HEK293 (cell line): Measurements from ENCODE around the gene ZNF593.

Experiments
- BCL11B ChIP-seq: fragments of 450-650 bp; formaldehyde crosslinking; IDR thresholded peaks from 2 replicates; pipeline ENCODE4 v1.5.1; 2016; ENCODE audit warnings: low read depth, missing biosample characterization, missing genetic modification characterization
- GFI1B ChIP-seq: fragments of 450-650 bp; formaldehyde crosslinking; IDR thresholded peaks from 2 replicates; pipeline ENCODE4 v1.5.1; 2016; ENCODE audit warnings: missing biosample characterization, missing genetic modification characterization
- HIC1 ChIP-seq: fragments of 450-650 bp; formaldehyde crosslinking; IDR thresholded peaks from 2 replicates; pipeline ENCODE4 v1.5.1; 2016; ENCODE audit warnings: missing biosample characterization, missing genetic modification characterization
- HOXA7 ChIP-seq: sonication (generic); formaldehyde crosslinking; IDR thresholded peaks from 2 replicates; pipeline ENCODE4 v1.8.1; 2022; ENCODE audit warnings: missing genetic modification reagents, borderline replicate concordance
- INSM2 ChIP-seq: fragments of 450-650 bp; formaldehyde crosslinking; IDR thresholded peaks from 2 replicates; pipeline ENCODE4 v1.5.1; 2016; ENCODE audit warnings: missing biosample characterization, missing genetic modification characterization
- KLF1 ChIP-seq: fragments of 450-650 bp; formaldehyde crosslinking; IDR thresholded peaks from 2 replicates; pipeline ENCODE4 v1.5.1; 2016; ENCODE audit warnings: missing biosample characterization, missing genetic modification characterization
- KLF17 ChIP-seq: fragments of 450-650 bp; formaldehyde crosslinking; IDR thresholded peaks from 2 replicates; pipeline ENCODE4 v1.5.1; 2016; ENCODE audit warnings: missing biosample characterization, missing genetic modification characterization
- MYNN ChIP-seq: fragments of 450-650 bp; formaldehyde crosslinking; IDR thresholded peaks from 2 replicates; pipeline ENCODE4 v1.5.1; 2016; ENCODE audit warnings: missing biosample characterization, missing genetic modification characterization, borderline replicate concordance
- OSR2 ChIP-seq: fragments of 450-650 bp; formaldehyde crosslinking; IDR thresholded peaks from 2 replicates; pipeline ENCODE4 v1.5.1; 2016; ENCODE audit warnings: missing biosample characterization, missing genetic modification characterization
- SCRT2 ChIP-seq: fragments of 450-650 bp; formaldehyde crosslinking; IDR thresholded peaks from 2 replicates; pipeline ENCODE4 v1.5.1; 2016; ENCODE audit warnings: missing biosample characterization, missing genetic modification characterization
- SP3 ChIP-seq: fragments of 450-650 bp; formaldehyde crosslinking; IDR thresholded peaks from 2 replicates; pipeline ENCODE4 v1.5.1; 2016; ENCODE audit warnings: missing biosample characterization, missing genetic modification characterization
- ZBTB10 ChIP-seq: fragments of 450-650 bp; formaldehyde crosslinking; IDR thresholded peaks from 2 replicates; pipeline ENCODE4 v1.5.1; 2016; ENCODE audit warnings: missing biosample characterization, missing genetic modification characterization
- ZBTB26 ChIP-seq: fragments of 450-650 bp; formaldehyde crosslinking; optimal IDR thresholded peaks from 2 replicates; pipeline ENCODE3; 2016; ENCODE audit warnings: missing biosample characterization, mild to moderate bottlenecking, missing genetic modification characterization
- ZBTB48 ChIP-seq: fragments of 450-650 bp; formaldehyde crosslinking; IDR thresholded peaks from 2 replicates; pipeline ENCODE4 v1.5.1; 2016; ENCODE audit warnings: missing biosample characterization, missing genetic modification characterization
- ZEB2 ChIP-seq: fragments of 450-650 bp; formaldehyde crosslinking; IDR thresholded peaks from 2 replicates; pipeline ENCODE4 v1.5.1; 2016; ENCODE audit warnings: missing biosample characterization, missing genetic modification characterization
- ZNF184 ChIP-seq: fragments of 450-650 bp; IDR thresholded peaks from 2 replicates; pipeline ENCODE4 v1.5.1; 2018; ENCODE audit warnings: missing biosample characterization, mild to moderate bottlenecking, missing genetic modification characterization
- ZNF2 ChIP-seq: fragments of 450-650 bp; formaldehyde crosslinking; IDR thresholded peaks from 2 replicates; pipeline ENCODE4 v1.5.1; 2016; ENCODE audit warnings: missing biosample characterization, missing genetic modification characterization
- ZNF214 ChIP-seq: fragments of 450-650 bp; formaldehyde crosslinking; IDR thresholded peaks from 2 replicates; pipeline ENCODE4 v1.5.1; 2017; ENCODE audit warnings: missing biosample characterization, mild to moderate bottlenecking, missing genetic modification characterization, borderline replicate concordance
- ZNF23 ChIP-seq: fragments of 450-650 bp; formaldehyde crosslinking; IDR thresholded peaks from 2 replicates; pipeline ENCODE4 v1.5.1; 2016; ENCODE audit warnings: missing biosample characterization, missing genetic modification characterization, borderline replicate concordance
- ZNF266 ChIP-seq: fragments of 450-650 bp; formaldehyde crosslinking; IDR thresholded peaks from 2 replicates; pipeline ENCODE4 v1.5.1; 2016; ENCODE audit warnings: missing biosample characterization, missing genetic modification characterization, low read depth
- ZNF335 ChIP-seq: fragments of 450-650 bp; formaldehyde crosslinking; conservative IDR thresholded peaks from 2 replicates; pipeline ENCODE4 v1.5.1; 2016; ENCODE audit warnings: missing biosample characterization, missing genetic modification characterization
- ZNF354C ChIP-seq: fragments of 450-650 bp; formaldehyde crosslinking; IDR thresholded peaks from 2 replicates; pipeline ENCODE4 v1.5.1; 2016; ENCODE audit warnings: missing biosample characterization, missing genetic modification characterization, low read depth, borderline replicate concordance
- ZNF426 ChIP-seq: fragments of 450-650 bp; formaldehyde crosslinking; IDR thresholded peaks from 2 replicates; pipeline ENCODE4 v1.5.1; 2017; ENCODE audit warnings: missing biosample characterization, missing genetic modification characterization, mild to moderate bottlenecking, inconsistent platforms, moderate library complexity
- ZNF510 ChIP-seq: fragments of 450-650 bp; formaldehyde crosslinking; IDR thresholded peaks from 2 replicates; pipeline ENCODE4 v1.5.1; 2018; ENCODE audit warnings: mild to moderate bottlenecking, missing genetic modification characterization, missing biosample characterization; ENCODE audit not compliant: insufficient replicate concordance
- ZNF560 ChIP-seq: fragments of 450-650 bp; formaldehyde crosslinking; IDR thresholded peaks from 2 replicates; pipeline ENCODE4 v1.5.1; 2017; ENCODE audit warnings: missing biosample characterization, missing genetic modification characterization, borderline replicate concordance
- ZNF561 ChIP-seq: fragments of 450-650 bp; IDR thresholded peaks from 2 replicates; pipeline ENCODE4 v1.5.1; 2018; ENCODE audit warnings: missing biosample characterization, missing genetic modification characterization, borderline replicate concordance
- ZNF677 ChIP-seq: fragments of 450-650 bp; IDR thresholded peaks from 2 replicates; pipeline ENCODE4 v1.5.0; 2018; ENCODE audit warnings: missing biosample characterization, mild to moderate bottlenecking, missing genetic modification characterization, moderate library complexity
- ZNF707 ChIP-seq: fragments of 450-650 bp; formaldehyde crosslinking; IDR thresholded peaks from 2 replicates; pipeline ENCODE4 v1.5.1; 2016; ENCODE audit warnings: missing biosample characterization, missing genetic modification characterization
- ZSCAN30 ChIP-seq: fragments of 450-650 bp; IDR thresholded peaks from 2 replicates; pipeline ENCODE4 v1.5.1; 2018; ENCODE audit warnings: missing biosample characterization, mild to moderate bottlenecking, missing genetic modification characterization, moderate library complexity

The ZNF593 gene

GRCh38 chr1:26164036-26164860 is 5.5 kb upstream of the ZNF593 start (continued):
- TF ChIP-seq HIC1 (tag by site-specific recombination) (peak; percentile 48; the same call in 1 of the 2 replicates), ZNF561 (tag by site-specific recombination) (peak; percentile 44; the same call in 1 of the 2 replicates), ZBTB48 (tag by site-specific recombination) (peak; percentile 89), ZNF23 (tag by site-specific recombination) (no peak), ZNF510 (no peak), ZBTB26 (tag by site-specific recombination) (peak; percentile 62), KLF1 (peak; percentile 18; the same call in 1 of the 2 replicates), MYNN (no peak), ZNF426 (tag by site-specific recombination) (no peak), ZNF184 (tag by site-specific recombination) (no peak), ZBTB10 (tag by site-specific recombination) (no peak), KLF17 (tag by site-specific recombination) (peak; percentile 97), ZNF707 (no peak), ZNF354C (no peak), SP3 (peak; percentile 40; the same call in 1 of the 2 replicates), ZNF560 (tag by site-specific recombination) (peak; percentile 84; the same call in 1 of the 2 replicates), ZNF266 (tag by site-specific recombination) (no peak), GFI1B (tag by site-specific recombination) (no peak), ZSCAN30 (tag by site-specific recombination) (peak; percentile 82), OSR2 (tag by site-specific recombination) (no peak), INSM2 (no peak), ZNF677 (tag by site-specific recombination) (0 out of 2 replicates have a peak, but pooled peaks have one; percentile 27), ZNF2 (tag by site-specific recombination) (no peak), ZNF214 (no peak), HOXA7 (CRISPR knock-in tag) (no peak), ZNF335 (tag by site-specific recombination) (peak; percentile 50), SCRT2 (tag by site-specific recombination) (0 out of 2 replicates have a peak, but pooled peaks have one; percentile 10), BCL11B (tag by site-specific recombination) (peak; percentile 90), ZEB2 (tag by site-specific recombination) (no peak)
